GM21423 (cell line): ENCODE data around the gene HFM1.

ENCODE experiments used
- ATAC-seq: cut with Tn5 transposase; IDR thresholded peaks from one replicate; pipeline ENCODE4 v1.9.1; 2021; ENCODE audit warnings: mild to moderate bottlenecking, moderate library complexity; ENCODE audit not compliant: unreplicated experiment

The HFM1 gene

GRCh38 chr1:91278754-91279153 is 125.9 kb downstream of the HFM1 start:
- no peak for ATAC-seq

GRCh38 chr1:91273875-91274274 is 130.8 kb downstream of the HFM1 start:
- ATAC-seq: no peak

- no peak for ATAC-seq
Observed at GRCh38 chr1:91261655-91262054, 143.0 kb downstream of the HFM1 start.

GRCh38 chr1:91245435-91245834 is 159.2 kb downstream of the HFM1 start:
- ATAC-seq: no peak

- no peak for ATAC-seq
Observed at GRCh38 chr1:91244737-91245136, 159.9 kb downstream of the HFM1 start.

GRCh38 chr1:91243171-91243570 is 161.5 kb downstream of the HFM1 start:
- ATAC-seq: no peak

GRCh38 chr1:91234181-91234580 is 170.5 kb downstream of the HFM1 start:
- ATAC-seq: no peak

- ATAC-seq: no peak
Observed at GRCh38 chr1:91226741-91227140, 177.9 kb downstream of the HFM1 start.

GRCh38 chr1:91224878-91225277 is 179.8 kb downstream of the HFM1 start:
- ATAC-seq: no peak

- ATAC-seq: no peak
Observed at GRCh38 chr1:91221017-91221416, 183.6 kb downstream of the HFM1 start.

- no peak for ATAC-seq
Observed at GRCh38 chr1:91217911-91218310, 186.7 kb downstream of the HFM1 start.
